BE2C (cell line): ENCODE data around the gene FREY1.
A peak's percentile ranks its signal among the peaks of the same experiment; 100 is the strongest.

Experiments
- DNase-seq: peaks from one replicate; pipeline ENCODE4 v3.0.0-alpha.2; 2020
- H3K27me3 ChIP-seq: fragments of 250-450 bp; sonication (Bioruptor Pico); 2 replicates; pipeline ENCODE4 v1.5.1; 2020; ENCODE audit warnings: mild to moderate bottlenecking
- H3K36me3 ChIP-seq: fragments of 250-450 bp; sonication (Bioruptor Pico); 2 replicates; pipeline ENCODE4 v1.5.1; 2020; ENCODE audit warnings: mild to moderate bottlenecking
- H3K4me1 ChIP-seq: fragments of 250-450 bp; sonication (Bioruptor Pico); 2 replicates; pipeline ENCODE4 v1.5.1; 2020
- H3K4me3 ChIP-seq: 2 replicates; pipeline ENCODE4 v1.5.1; 2011; ENCODE audit warnings: low read depth, low read length
- H3K9me3 ChIP-seq: fragments of 250-450 bp; sonication (Bioruptor Pico); 2 replicates; pipeline ENCODE4 v1.5.1; 2020
- TF ChIP-seq, protein P1 (sequence below): IDR thresholded peaks from 2 replicates; pipeline ENCODE4 v1.5.1; 2012; ENCODE audit warnings: mild to moderate bottlenecking, low read depth, low read length

Gene FREY1

DNA sequence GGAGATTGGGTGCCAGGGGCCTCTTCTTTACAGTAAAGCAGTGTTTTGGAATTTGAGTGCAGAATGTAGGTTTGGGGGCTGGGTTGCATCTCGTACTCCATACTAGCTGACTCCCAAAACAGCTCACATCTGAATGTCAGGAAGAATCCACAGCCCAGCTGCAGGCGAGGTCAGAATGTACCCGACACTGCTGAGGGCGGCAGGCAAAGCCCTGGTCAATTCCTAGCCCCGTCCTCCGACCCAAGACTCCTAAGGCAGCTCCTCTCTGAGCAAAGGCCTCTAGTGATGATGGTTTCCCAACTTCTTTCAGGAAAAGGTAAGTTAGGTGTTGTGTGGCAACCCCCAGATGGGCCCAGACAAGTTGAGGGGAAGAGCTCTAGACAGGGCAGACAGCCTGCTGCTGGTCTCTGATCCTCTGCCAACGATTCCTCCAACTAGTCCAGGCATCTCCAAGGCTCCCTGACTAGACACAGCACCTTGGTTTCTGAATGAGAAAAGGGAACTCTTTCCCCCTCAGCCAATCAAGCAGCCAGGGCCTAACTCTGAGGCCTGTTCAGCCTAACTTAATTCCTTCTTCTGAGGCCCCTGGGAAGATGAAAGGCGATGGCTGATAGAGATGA is 24.0 kb upstream of the FREY1 start:
- no peaks in the 10 kb centered on the region for H3K27me3 ChIP-seq
- H3K36me3 ChIP-seq: peaks cover 4% of the 10 kb centered on the region; the same call in 1 of the 2 replicates
- no peaks in the 10 kb centered on the region for H3K9me3 ChIP-seq
- no peak for DNase-seq
- H3K4me3 ChIP-seq: no peak overlapping the region
- H3K4me1 ChIP-seq: no peaks in the 10 kb centered on the region
- TF ChIP-seq, protein P1, sequence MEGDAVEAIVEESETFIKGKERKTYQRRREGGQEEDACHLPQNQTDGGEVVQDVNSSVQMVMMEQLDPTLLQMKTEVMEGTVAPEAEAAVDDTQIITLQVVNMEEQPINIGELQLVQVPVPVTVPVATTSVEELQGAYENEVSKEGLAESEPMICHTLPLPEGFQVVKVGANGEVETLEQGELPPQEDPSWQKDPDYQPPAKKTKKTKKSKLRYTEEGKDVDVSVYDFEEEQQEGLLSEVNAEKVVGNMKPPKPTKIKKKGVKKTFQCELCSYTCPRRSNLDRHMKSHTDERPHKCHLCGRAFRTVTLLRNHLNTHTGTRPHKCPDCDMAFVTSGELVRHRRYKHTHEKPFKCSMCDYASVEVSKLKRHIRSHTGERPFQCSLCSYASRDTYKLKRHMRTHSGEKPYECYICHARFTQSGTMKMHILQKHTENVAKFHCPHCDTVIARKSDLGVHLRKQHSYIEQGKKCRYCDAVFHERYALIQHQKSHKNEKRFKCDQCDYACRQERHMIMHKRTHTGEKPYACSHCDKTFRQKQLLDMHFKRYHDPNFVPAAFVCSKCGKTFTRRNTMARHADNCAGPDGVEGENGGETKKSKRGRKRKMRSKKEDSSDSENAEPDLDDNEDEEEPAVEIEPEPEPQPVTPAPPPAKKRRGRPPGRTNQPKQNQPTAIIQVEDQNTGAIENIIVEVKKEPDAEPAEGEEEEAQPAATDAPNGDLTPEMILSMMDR: no peak

DNA sequence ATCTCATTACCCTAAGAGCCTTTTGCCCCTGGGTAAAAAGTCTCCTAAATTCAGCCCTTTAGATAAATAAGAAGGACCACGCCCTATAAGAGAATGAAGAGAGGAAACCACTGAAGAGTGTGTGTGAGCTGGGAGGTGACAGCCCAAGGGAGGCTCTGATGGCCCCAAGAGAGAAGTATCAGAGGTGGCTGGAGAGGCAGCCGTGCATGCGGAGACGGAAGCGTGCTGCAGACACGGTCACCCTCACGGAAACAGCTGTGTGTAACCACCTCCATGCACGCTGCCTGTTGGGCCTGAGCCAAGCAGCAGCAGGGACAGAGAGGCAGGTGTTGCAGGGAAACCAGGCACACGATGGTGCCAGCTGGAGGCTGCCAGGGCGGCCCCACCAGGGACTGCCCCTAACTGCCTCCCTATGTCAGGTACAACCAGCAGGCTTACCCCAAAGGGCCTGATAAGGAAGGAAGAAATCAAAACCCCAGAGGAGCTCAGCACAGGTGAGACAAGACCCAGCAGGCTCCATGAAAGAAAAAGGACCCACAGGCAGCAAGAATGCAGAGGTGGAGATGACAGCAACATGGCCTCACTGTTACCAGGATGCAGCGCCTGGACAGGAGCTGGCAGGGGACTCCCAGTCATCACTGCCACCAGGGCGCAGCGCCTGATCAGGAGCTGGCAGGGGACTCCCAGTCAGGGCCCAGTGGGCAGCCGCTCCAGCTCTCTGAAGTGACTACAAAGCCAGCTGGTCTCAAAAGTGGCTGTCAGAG is 23.1 kb upstream of the FREY1 start:
- Histone ChIP-seq H3K27me3 (no peaks in the 10 kb centered on the region), H3K9me3 (no peaks in the 10 kb centered on the region), H3K36me3 (peaks cover 4% of the 10 kb centered on the region; the same call in 1 of the 2 replicates), H3K4me3 (no peak overlapping the region), H3K4me1 (no peaks in the 10 kb centered on the region)
- TF ChIP-seq, protein P1: no peak
- peak; percentile 66 for DNase-seq

DNA sequence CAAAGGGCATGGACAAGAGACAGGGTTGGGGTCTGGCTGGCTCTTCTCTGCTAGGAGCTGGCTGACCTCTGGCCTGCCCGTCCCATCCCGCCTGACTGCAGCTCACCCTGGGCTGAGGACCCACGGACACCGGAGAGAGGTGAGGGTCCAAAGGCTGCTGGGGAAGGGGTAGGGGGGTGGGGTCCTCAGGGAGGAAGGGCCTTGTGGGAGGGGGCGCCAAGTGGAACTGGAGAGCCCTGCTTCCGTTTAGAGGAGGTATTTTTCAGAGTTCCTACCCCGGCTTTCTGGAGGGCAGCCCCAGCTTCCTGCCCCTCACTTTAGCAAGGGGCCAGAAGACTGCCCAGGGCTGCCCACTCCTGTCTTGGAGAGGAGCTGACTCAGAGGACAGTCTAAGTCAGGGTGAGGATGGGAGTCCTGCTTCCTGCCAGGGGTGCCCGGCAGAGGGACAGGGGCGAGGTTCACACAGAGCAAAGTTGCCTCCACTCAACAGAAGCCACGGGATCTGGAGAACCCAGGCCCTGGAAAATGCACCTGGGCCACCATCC is 22.5 kb upstream of the FREY1 start:
- Histone ChIP-seq H3K9me3 (no peaks in the 10 kb centered on the region), H3K4me1 (no peaks in the 10 kb centered on the region), H3K27me3 (no peaks in the 10 kb centered on the region), H3K4me3 (no peak overlapping the region), H3K36me3 (peaks cover under 1% of the 10 kb centered on the region; the same call in 1 of the 2 replicates)
- no peak for DNase-seq
- TF ChIP-seq, protein P1: no peak

DNA sequence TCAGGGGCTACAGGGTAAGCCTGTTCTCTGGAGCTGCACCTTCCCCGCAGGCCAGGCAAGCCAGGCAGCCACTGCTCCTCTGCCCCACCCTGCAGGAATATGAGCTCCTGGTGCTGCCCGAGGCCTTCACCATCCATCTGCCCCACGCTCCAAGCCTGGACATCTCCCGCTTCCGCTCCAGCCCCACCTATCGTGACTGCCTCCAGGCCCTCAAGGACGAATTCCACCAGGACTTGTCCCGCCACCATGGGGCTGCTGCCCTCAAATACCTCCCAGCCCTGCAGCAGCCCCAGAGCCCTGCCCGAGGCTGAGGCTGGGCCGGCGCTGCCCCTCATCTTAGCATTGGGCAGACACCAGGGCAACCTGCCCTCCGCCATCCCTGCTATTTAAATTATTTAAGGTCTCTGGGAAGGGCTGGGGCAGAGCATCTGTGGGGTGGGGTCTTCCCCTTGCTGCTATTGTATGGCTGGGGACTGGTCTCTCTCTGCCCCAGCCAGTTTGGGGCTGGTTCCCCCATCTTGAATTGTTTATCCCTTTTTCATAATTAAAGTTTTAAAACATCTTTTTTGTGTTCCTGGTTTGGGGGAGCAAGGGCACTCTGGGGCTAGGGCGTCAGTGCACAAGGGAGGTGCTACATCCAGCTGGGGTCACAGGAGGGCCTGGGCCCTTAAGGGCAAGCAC is 21.6 kb upstream of the FREY1 start:
- Histone ChIP-seq H3K27me3 (no peaks in the 10 kb centered on the region), H3K4me3 (no peak overlapping the region), H3K4me1 (no peaks in the 10 kb centered on the region), H3K36me3 (no peaks in the 10 kb centered on the region), H3K9me3 (no peaks in the 10 kb centered on the region)
- TF ChIP-seq, protein P1: no peak
- DNase-seq: no peak

DNA sequence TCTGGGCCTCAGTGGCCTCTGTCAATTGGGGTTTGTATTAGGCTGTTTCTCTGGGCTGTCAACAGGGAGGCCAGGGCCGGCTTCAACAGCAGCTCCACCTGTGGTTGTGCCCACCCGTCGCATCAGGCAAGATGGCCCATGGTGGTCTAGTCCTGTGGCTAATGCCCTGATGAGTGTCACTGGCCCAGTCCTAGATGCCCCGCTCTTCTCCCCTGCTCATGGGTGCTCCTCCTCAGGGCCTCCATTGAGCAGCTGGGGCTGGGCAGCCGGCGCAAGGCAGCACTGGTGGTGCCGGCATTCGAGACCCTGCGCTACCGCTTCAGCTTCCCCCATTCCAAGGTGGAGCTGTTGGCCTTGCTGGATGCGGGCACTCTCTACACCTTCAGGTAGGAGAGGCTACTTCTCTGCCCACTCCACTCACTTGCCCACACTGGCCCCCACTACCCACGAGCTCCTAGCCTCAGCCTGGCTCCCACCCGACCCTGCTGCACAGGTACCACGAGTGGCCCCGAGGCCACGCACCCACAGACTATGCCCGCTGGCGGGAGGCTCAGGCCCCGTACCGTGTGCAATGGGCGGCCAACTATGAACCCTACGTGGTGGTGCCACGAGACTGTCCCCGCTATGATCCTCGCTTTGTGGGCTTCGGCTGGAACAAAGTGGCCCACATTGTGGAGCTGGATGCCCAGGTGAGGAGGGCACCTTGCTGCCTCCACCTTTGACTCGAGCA is 20.8 kb upstream of the FREY1 start:
- Histone ChIP-seq H3K36me3 (no peaks in the 10 kb centered on the region), H3K4me3 (no peak overlapping the region), H3K27me3 (no peaks in the 10 kb centered on the region), H3K4me1 (no peaks in the 10 kb centered on the region), H3K9me3 (no peaks in the 10 kb centered on the region)
- DNase-seq: no peak
- TF ChIP-seq, protein P1: no peak
